Measurements from ENCODE around the gene CBLN3.
"Not testable (repeated sequence)": the region's sequence is repeated elsewhere in the genome, so short reads cannot be mapped to it uniquely, and the experiment has no call there.

The CBLN3 gene

GRCh38 chr14:24429395-24430142, at the start of gene CBLN3, which contains the start of gene KHNYN:
CBLN3 (minus strand) TSS chr14:24429668; CDS start chr14:24429054, 614 bp downstream.
KHNYN (plus strand) TSS chr14:24429954; CDS start chr14:24430731, 777 bp downstream.
- Mint-ChIP-seq H3K27ac (peak within 1 kb of the TSS; percentile 95), H3K4me1 (ENCODE audit: low read depth) (peaks cover 46% of the 10 kb centered on the region), H3K4me3 (peak within 1 kb of the TSS; percentile 91), H3K9me3 (no peaks in the 10 kb centered on the region), H3K36me3 (ENCODE audit: low read depth) (peaks cover 21% of the 10 kb centered on the region), H3K27me3 (no peaks in the 10 kb centered on the region)

GRCh38 chr14:24475261-24475660, 45.8 kb upstream of the CBLN3 start:
- no peaks in the 10 kb centered on the region for H3K27me3 Mint-ChIP-seq
- H3K4me1 Mint-ChIP-seq (ENCODE audit: low read depth), result no peaks in the 10 kb centered on the region
- H3K36me3 Mint-ChIP-seq (ENCODE audit: low read depth), result peaks cover 5% of the 10 kb centered on the region
- no peak overlapping the region for H3K4me3 Mint-ChIP-seq
- no peak overlapping the region for H3K27ac Mint-ChIP-seq
- H3K9me3 Mint-ChIP-seq, result no peaks in the 10 kb centered on the region

- Mint-ChIP-seq H3K4me3 (no peak overlapping the region), H3K27ac (no peak overlapping the region), H3K36me3 (ENCODE audit: low read depth) (peaks cover 5% of the 10 kb centered on the region), H3K27me3 (no peaks in the 10 kb centered on the region), H3K4me1 (ENCODE audit: low read depth) (no peaks in the 10 kb centered on the region), H3K9me3 (no peaks in the 10 kb centered on the region)
Measured at GRCh38 chr14:24473211-24473610, 43.7 kb upstream of the CBLN3 start.

GRCh38 chr14:24470450-24470849, 41.0 kb upstream of the CBLN3 start:
- not testable (repeated sequence) for H3K27me3 Mint-ChIP-seq; H3K36me3 Mint-ChIP-seq (ENCODE audit: low read depth); H3K9me3 Mint-ChIP-seq; H3K4me3 Mint-ChIP-seq; H3K27ac Mint-ChIP-seq; H3K4me1 Mint-ChIP-seq (ENCODE audit: low read depth)

GRCh38 chr14:24465805-24466204, 36.3 kb upstream of the CBLN3 start:
- peaks cover 4% of the 10 kb centered on the region for H3K36me3 Mint-ChIP-seq (ENCODE audit: low read depth)
- peaks cover 29% of the 10 kb centered on the region for H3K4me1 Mint-ChIP-seq (ENCODE audit: low read depth)
- H3K9me3 Mint-ChIP-seq, result peaks cover 3% of the 10 kb centered on the region
- H3K27me3 Mint-ChIP-seq, result no peaks in the 10 kb centered on the region
- no peak overlapping the region for H3K27ac Mint-ChIP-seq
- no peak overlapping the region for H3K4me3 Mint-ChIP-seq

GRCh38 chr14:24465368-24465767, 35.9 kb upstream of the CBLN3 start:
- Mint-ChIP-seq H3K4me3 (no peak overlapping the region), H3K27ac (peak overlapping the region; percentile 56), H3K27me3 (no peaks in the 10 kb centered on the region), H3K4me1 (ENCODE audit: low read depth) (peaks cover 29% of the 10 kb centered on the region), H3K36me3 (ENCODE audit: low read depth) (peaks cover 4% of the 10 kb centered on the region), H3K9me3 (peaks cover 3% of the 10 kb centered on the region)

- Mint-ChIP-seq H3K4me1 (ENCODE audit: low read depth) (peaks cover 29% of the 10 kb centered on the region), H3K27me3 (no peaks in the 10 kb centered on the region), H3K27ac (no peak overlapping the region), H3K36me3 (ENCODE audit: low read depth) (peaks cover 4% of the 10 kb centered on the region), H3K9me3 (peaks cover 3% of the 10 kb centered on the region), H3K4me3 (no peak overlapping the region)
Measured at GRCh38 chr14:24463884-24464785, 34.7 kb upstream of the CBLN3 start.

GRCh38 chr14:24463017-24463883, 33.8 kb upstream of the CBLN3 start:
- Mint-ChIP-seq H3K27ac (no peak overlapping the region), H3K9me3 (peaks cover 3% of the 10 kb centered on the region), H3K36me3 (ENCODE audit: low read depth) (peaks cover 4% of the 10 kb centered on the region), H3K27me3 (no peaks in the 10 kb centered on the region), H3K4me3 (no peak overlapping the region), H3K4me1 (ENCODE audit: low read depth) (peaks cover 29% of the 10 kb centered on the region)

- peaks cover 8% of the 10 kb centered on the region for H3K36me3 Mint-ChIP-seq (ENCODE audit: low read depth)
- no peak overlapping the region for H3K27ac Mint-ChIP-seq
- H3K27me3 Mint-ChIP-seq, result no peaks in the 10 kb centered on the region
- peaks cover 3% of the 10 kb centered on the region for H3K9me3 Mint-ChIP-seq
- no peak overlapping the region for H3K4me3 Mint-ChIP-seq
- H3K4me1 Mint-ChIP-seq (ENCODE audit: low read depth), result peaks cover 29% of the 10 kb centered on the region
Measured at GRCh38 chr14:24461336-24461735, 31.9 kb upstream of the CBLN3 start.

GRCh38 chr14:24459331-24459730, 29.9 kb upstream of the CBLN3 start:
- Mint-ChIP-seq H3K27me3 (no peaks in the 10 kb centered on the region), H3K4me1 (ENCODE audit: low read depth) (peaks cover 11% of the 10 kb centered on the region), H3K9me3 (peaks cover 3% of the 10 kb centered on the region), H3K4me3 (no peak overlapping the region), H3K27ac (no peak overlapping the region), H3K36me3 (ENCODE audit: low read depth) (peaks cover 13% of the 10 kb centered on the region)

- H3K27ac Mint-ChIP-seq, result no peak overlapping the region
- peaks cover 3% of the 10 kb centered on the region for H3K9me3 Mint-ChIP-seq
- no peak overlapping the region for H3K4me3 Mint-ChIP-seq
- H3K27me3 Mint-ChIP-seq, result no peaks in the 10 kb centered on the region
- peaks cover 5% of the 10 kb centered on the region for H3K4me1 Mint-ChIP-seq (ENCODE audit: low read depth)
- H3K36me3 Mint-ChIP-seq (ENCODE audit: low read depth), result peaks cover 19% of the 10 kb centered on the region
Measured at GRCh38 chr14:24458736-24459135, 29.3 kb upstream of the CBLN3 start.

- no peaks in the 10 kb centered on the region for H3K4me1 Mint-ChIP-seq (ENCODE audit: low read depth)
- no peak overlapping the region for H3K27ac Mint-ChIP-seq
- no peak overlapping the region for H3K4me3 Mint-ChIP-seq
- peaks cover 29% of the 10 kb centered on the region for H3K36me3 Mint-ChIP-seq (ENCODE audit: low read depth)
- H3K9me3 Mint-ChIP-seq, result peaks cover 7% of the 10 kb centered on the region
- no peaks in the 10 kb centered on the region for H3K27me3 Mint-ChIP-seq
Measured at GRCh38 chr14:24456980-24457379, 27.5 kb upstream of the CBLN3 start.

- not testable (repeated sequence) for H3K27me3 Mint-ChIP-seq; H3K27ac Mint-ChIP-seq; H3K4me3 Mint-ChIP-seq; H3K4me1 Mint-ChIP-seq (ENCODE audit: low read depth); H3K9me3 Mint-ChIP-seq
- peaks cover 34% of the 10 kb centered on the region for H3K36me3 Mint-ChIP-seq (ENCODE audit: low read depth)
Measured at GRCh38 chr14:24450828-24451227, 21.4 kb upstream of the CBLN3 start.

GRCh38 chr14:24443053-24443665, 13.7 kb upstream of the CBLN3 start:
- Mint-ChIP-seq H3K36me3 (ENCODE audit: low read depth) (peaks cover 36% of the 10 kb centered on the region), H3K27ac (peak overlapping the region; percentile 98), H3K4me1 (ENCODE audit: low read depth) (peaks cover 44% of the 10 kb centered on the region)

More at GRCh38 chr14:24443053-24443665, 13.7 kb upstream of the CBLN3 start:
- Mint-ChIP-seq H3K27me3 (no peaks in the 10 kb centered on the region), H3K9me3 (no peaks in the 10 kb centered on the region), H3K4me3 (peak overlapping the region; percentile 93)
